ENCODE results near the gene SHB.

Gene SHB

DNA sequence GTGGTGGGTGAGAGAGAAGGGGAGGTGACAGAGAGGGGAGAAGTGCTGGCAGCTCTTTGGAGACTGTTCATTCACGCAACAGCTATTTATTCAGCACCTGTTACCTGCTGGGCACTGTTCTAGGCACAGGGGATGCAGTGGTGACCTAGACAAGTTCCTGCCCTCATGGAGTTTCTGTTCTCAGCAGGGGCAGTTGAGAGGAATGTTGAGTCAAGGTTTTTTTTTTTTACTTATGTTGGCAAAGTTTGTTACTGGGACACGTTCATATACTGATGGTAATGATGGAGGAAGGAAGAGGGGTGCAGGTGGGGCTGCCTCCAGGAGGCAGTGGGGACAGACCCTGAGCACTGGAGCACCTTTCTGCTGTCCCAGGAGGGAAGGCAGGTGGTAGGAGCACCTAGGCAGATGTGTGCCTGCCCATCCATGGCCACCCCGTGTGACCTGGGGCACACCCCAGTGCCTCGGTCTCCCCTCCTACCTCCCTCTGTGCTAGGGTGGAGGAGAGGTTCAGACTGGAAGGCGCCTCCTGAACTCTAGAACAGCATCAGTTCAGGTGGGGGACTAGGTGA lies 115.7 kb downstream of the SHB start:
- Histone ChIP-seq H3K9me3 (ENCODE audit: insufficient read depth, low read length) (no peaks in the 10 kb centered on the region), H2AFZ (ENCODE audit: low read depth, low read length, severe bottlenecking) (no peak overlapping the region), H4K20me1 (ENCODE audit: low read depth, low read length) (no peaks in the 10 kb centered on the region), H3K4me3 (ENCODE audit: insufficient read depth, low read length, poor library complexity, severe bottlenecking) (no peak overlapping the region), H3K27me3 (ENCODE audit: low read length) (no peaks in the 10 kb centered on the region), H3F3A (ENCODE audit: insufficient read depth) (no peaks in the 10 kb centered on the region), H3K27ac (ENCODE audit: low read depth, low read length) (no peak overlapping the region), H3K36me3 (ENCODE audit: low read length) (no peaks in the 10 kb centered on the region), H3K9ac (ENCODE audit: low read length) (no peak overlapping the region), H3K4me2 (ENCODE audit: low read depth, low read length, poor library complexity, severe bottlenecking) (no peak overlapping the region), H3K9me2 (replicated peaks; ENCODE audit: insufficient read depth, low read length) (no peaks in the 10 kb centered on the region), H3K79me2 (ENCODE audit: insufficient read depth, low read length) (no peaks in the 10 kb centered on the region)
- no peak for TF ChIP-seq EZH2phosphoT487 (conservative IDR thresholded peaks at IDR 0.05; ENCODE audit: low read length)
- no peak for TF ChIP-seq CTCF (IDR thresholded peaks at IDR 0.05; ENCODE audit: insufficient read depth, low read length, poor library complexity, severe bottlenecking)

DNA sequence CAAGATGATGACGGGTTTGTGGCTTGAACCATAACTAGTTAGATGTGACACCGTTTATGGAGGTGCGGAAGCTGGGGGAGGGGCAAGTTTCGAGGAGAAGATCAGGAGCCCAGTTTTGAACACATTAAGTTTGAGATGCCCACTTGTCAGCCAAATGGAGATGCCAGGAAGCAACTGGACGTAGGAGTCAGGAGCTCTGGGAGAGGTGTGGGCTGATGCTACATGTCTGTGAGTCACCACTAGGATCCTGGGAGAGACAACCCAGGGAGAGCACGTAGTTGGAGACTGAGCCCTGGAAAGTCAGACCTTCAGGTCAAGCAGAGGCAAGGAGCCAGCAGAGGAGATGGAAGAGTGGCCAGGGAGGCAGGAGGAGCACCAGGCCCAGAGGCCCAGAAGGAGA lies 116.3 kb downstream of the SHB start:
- H3F3A ChIP-seq (ENCODE audit: insufficient read depth), result no peaks in the 10 kb centered on the region
- no peak overlapping the region for H3K4me2 ChIP-seq (ENCODE audit: low read depth, low read length, poor library complexity, severe bottlenecking)
- no peaks in the 10 kb centered on the region for H4K20me1 ChIP-seq (ENCODE audit: low read depth, low read length)
- no peaks in the 10 kb centered on the region for H3K9me2 ChIP-seq (replicated peaks; ENCODE audit: insufficient read depth, low read length)
- H3K27ac ChIP-seq (ENCODE audit: low read depth, low read length), result no peak overlapping the region
- no peaks in the 10 kb centered on the region for H3K79me2 ChIP-seq (ENCODE audit: insufficient read depth, low read length)
- TF ChIP-seq EZH2phosphoT487 (conservative IDR thresholded peaks at IDR 0.05; ENCODE audit: low read length) (no peak), CTCF (IDR thresholded peaks at IDR 0.05; ENCODE audit: insufficient read depth, low read length, poor library complexity, severe bottlenecking) (no peak)
- H3K9ac ChIP-seq (ENCODE audit: low read length), result no peak overlapping the region
- no peak overlapping the region for H3K4me3 ChIP-seq (ENCODE audit: insufficient read depth, low read length, poor library complexity, severe bottlenecking)
- no peak overlapping the region for H2AFZ ChIP-seq (ENCODE audit: low read depth, low read length, severe bottlenecking)
- H3K27me3 ChIP-seq (ENCODE audit: low read length), result no peaks in the 10 kb centered on the region
- H3K9me3 ChIP-seq (ENCODE audit: insufficient read depth, low read length), result no peaks in the 10 kb centered on the region
- no peaks in the 10 kb centered on the region for H3K36me3 ChIP-seq (ENCODE audit: low read length)

DNA sequence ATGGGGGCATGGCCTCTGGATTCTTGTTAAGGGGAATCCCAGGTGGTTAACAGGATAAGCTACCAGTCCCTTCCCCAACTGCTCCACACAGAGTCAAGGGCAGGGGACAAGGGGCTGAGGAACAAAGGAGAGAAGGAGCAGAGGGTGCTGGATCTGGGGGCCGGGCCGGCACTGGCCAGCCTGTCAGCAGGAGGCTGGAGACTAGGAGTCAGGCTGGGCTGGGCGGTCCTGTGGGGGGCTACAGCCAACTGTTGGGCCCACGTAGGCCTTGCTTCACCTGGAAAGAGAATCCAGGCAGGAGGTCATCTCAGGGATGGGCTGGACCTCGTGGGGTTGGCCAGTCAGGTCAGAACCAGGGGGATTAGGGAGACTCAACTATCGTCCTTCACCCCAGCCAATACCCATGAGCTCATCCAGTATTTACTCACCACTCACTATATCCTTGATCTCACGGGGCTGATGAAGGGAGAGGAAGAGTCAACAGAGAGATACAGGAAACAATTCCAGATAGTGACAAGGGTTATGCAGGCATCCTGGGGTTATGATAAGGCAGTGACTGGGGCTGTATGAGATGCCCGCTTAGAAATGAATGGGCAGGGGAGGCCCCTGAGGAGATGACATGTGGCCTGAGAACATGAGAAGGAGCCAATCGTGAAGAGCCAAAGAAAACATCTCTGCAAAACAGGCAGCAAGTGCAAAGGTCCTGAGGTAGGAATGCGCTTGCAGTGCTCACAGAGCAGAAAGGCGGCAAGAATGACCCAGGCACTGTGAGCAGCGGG lies 117.2 kb downstream of the SHB start:
- H3K27me3 ChIP-seq (ENCODE audit: low read length), result no peaks in the 10 kb centered on the region
- no peak overlapping the region for H3K4me3 ChIP-seq (ENCODE audit: insufficient read depth, low read length, poor library complexity, severe bottlenecking)
- H3K9ac ChIP-seq (ENCODE audit: low read length), result no peak overlapping the region
- H3K79me2 ChIP-seq (ENCODE audit: insufficient read depth, low read length), result no peaks in the 10 kb centered on the region
- no peak overlapping the region for H2AFZ ChIP-seq (ENCODE audit: low read depth, low read length, severe bottlenecking)
- H3F3A ChIP-seq (ENCODE audit: insufficient read depth), result no peaks in the 10 kb centered on the region
- no peak overlapping the region for H3K4me2 ChIP-seq (ENCODE audit: low read depth, low read length, poor library complexity, severe bottlenecking)
- TF ChIP-seq EZH2phosphoT487 (conservative IDR thresholded peaks at IDR 0.05; ENCODE audit: low read length) (no peak), CTCF (IDR thresholded peaks at IDR 0.05; ENCODE audit: insufficient read depth, low read length, poor library complexity, severe bottlenecking) (no peak)
- no peaks in the 10 kb centered on the region for H3K9me2 ChIP-seq (replicated peaks; ENCODE audit: insufficient read depth, low read length)
- no peaks in the 10 kb centered on the region for H3K9me3 ChIP-seq (ENCODE audit: insufficient read depth, low read length)
- no peaks in the 10 kb centered on the region for H4K20me1 ChIP-seq (ENCODE audit: low read depth, low read length)
- no peak overlapping the region for H3K27ac ChIP-seq (ENCODE audit: low read depth, low read length)
- H3K36me3 ChIP-seq (ENCODE audit: low read length), result no peaks in the 10 kb centered on the region
